Cardiac fibroblast (primary cell): ENCODE results near the gene USF3.

Source experiments
- DNase-seq, 2 donors: peaks; one replicate each; pipeline versions ENCODE4 v3.0.0 to v3.0.0-alpha.2; 2010; ENCODE audit warnings: low read depth in 2 of 2
- H3K4me3 ChIP-seq, 2 donors: replicated peaks in 1 of 2; 1 replicate in 1 of 2; 2 replicates in 1 of 2; pipeline ENCODE4 v1.5.1; 2011; ENCODE audit warnings: low read depth in 2 of 2, low read length in 2 of 2, mild to moderate bottlenecking in 2 of 2, moderate library complexity in 1 of 2
- TF ChIP-seq, protein P1 (sequence below): IDR thresholded peaks from one replicate; pipeline ENCODE4 v1.5.1; 2011; ENCODE audit warnings: low read depth, mild to moderate bottlenecking, low read length, inconsistent platforms

Gene USF3

DNA sequence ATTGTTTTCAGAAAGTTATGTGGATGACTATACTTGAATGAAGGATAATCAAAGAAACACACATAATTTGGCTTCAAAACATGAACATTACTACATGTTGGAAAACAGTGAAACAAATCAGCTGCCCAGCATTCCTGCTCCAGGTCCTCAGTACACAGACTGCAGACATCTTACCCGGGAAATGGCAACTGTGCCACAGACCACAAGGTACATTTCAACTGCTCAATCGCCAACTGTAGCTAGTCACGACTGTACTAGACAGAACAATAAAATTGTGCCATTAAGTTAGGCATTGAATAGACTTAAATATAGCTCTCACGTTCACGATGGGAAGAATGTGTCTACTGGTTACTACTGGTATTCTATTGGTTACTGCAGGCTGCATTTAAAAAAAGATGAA, 44.6 kb upstream of the USF3 start:
- TF ChIP-seq, protein P1, sequence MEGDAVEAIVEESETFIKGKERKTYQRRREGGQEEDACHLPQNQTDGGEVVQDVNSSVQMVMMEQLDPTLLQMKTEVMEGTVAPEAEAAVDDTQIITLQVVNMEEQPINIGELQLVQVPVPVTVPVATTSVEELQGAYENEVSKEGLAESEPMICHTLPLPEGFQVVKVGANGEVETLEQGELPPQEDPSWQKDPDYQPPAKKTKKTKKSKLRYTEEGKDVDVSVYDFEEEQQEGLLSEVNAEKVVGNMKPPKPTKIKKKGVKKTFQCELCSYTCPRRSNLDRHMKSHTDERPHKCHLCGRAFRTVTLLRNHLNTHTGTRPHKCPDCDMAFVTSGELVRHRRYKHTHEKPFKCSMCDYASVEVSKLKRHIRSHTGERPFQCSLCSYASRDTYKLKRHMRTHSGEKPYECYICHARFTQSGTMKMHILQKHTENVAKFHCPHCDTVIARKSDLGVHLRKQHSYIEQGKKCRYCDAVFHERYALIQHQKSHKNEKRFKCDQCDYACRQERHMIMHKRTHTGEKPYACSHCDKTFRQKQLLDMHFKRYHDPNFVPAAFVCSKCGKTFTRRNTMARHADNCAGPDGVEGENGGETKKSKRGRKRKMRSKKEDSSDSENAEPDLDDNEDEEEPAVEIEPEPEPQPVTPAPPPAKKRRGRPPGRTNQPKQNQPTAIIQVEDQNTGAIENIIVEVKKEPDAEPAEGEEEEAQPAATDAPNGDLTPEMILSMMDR: no peak
- no peak overlapping the region for H3K4me3 ChIP-seq
- DNase-seq: no peak

DNA sequence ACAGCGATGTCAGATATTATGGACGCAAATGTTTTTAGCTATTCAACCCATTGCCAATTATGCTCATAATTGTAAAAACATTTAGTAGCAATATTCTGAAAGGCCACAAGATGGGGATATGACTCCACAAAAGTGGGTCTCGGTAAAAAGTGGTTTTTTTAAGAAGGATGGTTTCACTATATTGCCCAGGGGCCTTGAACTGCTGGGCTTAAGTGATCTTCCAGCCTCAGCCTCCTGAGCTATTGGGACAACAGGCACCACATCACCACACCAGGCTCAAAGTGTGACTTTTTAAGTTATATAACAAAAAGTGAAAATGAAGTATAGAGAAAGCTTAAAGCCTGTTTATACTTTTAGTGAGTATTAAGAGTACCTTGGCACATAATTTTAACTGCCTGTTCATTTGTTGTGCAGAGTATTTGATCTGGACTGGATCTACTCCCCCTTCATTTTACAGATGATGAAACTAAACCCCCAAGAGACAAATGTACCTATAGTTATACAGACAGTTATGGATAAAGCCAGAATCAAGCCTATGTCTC, 40.2 kb upstream of the USF3 start:
- TF ChIP-seq, protein P1: peak; percentile 45
- peak; percentile 80 to 83 for DNase-seq
- no peak overlapping the region for H3K4me3 ChIP-seq

DNA sequence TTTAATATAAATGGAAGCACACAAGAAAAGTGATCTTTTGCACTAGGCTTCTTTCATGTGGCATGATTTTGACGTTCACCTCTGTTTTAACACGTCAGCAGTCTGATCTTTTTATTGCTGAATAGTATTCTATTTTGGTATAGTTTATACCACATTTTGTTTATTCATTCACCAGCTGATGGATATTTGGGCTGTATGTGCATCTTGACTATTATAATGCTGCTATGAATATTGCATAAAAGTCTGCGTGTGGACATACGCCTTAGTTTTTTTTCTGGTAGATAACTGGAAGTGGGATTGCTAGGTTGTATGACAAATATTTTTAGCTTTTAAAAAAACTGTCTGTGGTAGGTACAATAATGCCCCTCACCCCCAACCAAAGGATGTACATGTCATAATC, 35.3 kb upstream of the USF3 start:
- H3K4me3 ChIP-seq: no peak overlapping the region
- DNase-seq: no peak
- TF ChIP-seq, protein P1: no peak

DNA sequence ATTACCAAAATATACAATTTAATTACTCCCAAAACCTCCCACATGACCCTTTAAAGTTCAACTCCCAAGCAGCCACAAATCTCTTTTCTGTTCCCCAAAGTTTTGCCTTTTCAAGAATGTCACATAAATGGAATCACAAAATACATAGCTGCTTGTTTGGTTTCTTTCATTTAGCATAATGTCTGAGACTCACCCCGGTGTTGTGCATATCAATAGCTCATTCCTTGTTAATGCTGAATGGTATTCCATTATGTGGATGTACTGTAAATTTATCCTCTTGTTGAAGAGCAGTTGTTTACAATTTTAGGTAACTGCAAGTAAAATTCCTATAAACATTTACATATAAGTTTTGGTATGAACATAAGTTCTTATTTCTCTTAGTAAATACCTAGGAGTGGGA, 34.1 kb upstream of the USF3 start:
- no peak for DNase-seq
- TF ChIP-seq, protein P1: no peak
- no peak overlapping the region for H3K4me3 ChIP-seq

DNA sequence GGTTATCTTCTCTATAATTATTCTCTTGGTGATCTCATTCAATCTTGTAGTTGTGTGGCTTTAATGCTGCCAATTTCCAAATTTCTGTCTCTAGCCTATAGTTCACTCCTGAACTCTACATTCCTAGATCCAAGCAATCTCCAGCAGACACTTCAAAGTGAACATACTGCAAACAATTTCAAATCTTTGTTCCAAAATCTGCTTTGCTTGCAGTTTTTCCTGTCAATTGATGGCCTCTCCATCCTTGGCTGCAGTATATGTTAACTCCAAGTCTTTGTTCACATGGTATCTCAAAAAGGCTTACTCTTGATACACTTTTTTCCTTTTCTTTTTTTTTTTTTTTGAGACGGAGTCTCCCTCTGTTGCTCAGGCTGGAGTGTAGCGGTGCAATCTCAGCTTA, 32.2 kb upstream of the USF3 start:
- DNase-seq: no peak
- TF ChIP-seq, protein P1: no peak

DNA sequence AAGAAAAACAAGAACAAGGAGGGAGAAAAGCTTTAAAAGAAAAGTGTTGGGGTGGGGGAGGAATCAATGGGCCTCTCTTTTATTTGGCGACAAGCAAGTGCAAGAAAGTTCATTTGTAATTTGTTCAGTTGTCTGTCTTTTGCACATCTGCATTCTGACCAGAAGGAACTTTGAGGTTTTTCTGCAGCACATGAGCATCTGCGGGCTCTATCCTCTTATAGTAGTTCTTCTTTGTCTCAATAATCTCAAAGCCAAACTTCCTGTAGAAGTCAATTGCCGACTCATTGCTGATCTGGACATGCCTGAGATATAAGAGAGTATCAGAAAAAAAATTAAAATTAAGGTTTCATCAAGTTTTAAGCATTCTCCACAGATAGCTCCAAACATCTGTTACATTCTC, 25.2 kb upstream of the USF3 start:
- TF ChIP-seq, protein P1: no peak
- H3K4me3 ChIP-seq: no peak overlapping the region
- DNase-seq: no peak

More for the DNA sequence above, 32.2 kb upstream of the USF3 start:
- no peak overlapping the region for H3K4me3 ChIP-seq

DNA sequence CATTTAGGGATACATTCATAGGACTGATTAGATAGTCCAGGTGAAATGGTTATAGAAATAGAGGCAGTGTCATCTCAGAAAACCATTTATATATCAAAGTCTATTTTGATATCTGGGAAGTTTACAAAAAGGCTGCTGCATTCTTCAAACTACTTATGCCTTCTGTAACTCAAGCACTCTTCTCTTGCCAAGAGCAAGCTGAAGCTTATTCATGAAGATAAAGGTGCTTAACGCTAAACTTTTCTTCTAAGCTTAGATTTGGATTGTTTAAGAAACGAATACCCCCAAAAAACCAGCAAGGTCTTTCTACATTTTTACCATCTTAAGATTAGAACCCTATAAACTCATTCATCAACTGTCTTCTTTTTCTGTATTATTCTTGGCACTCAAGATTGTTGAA, 23.3 kb upstream of the USF3 start:
- DNase-seq: no peak
- TF ChIP-seq, protein P1: no peak
- no peak overlapping the region for H3K4me3 ChIP-seq
